Fibroblast of pulmonary artery (primary cell): ENCODE results near the gene CTNNA2.

Experiments used
- DNase-seq: peaks from one replicate; pipeline ENCODE4 v3.0.0-alpha.2; 2010; ENCODE audit warnings: low read depth
- H3K4me3 ChIP-seq: replicated peaks from 2 replicates; pipeline ENCODE4 v1.5.1; 2011; ENCODE audit warnings: low read depth, mild to moderate bottlenecking, control low read depth, low read length, moderate library complexity
- CTCF ChIP-seq: IDR thresholded peaks from 2 replicates; pipeline ENCODE4 v1.5.1; 2011; ENCODE audit warnings: mild to moderate bottlenecking, control low read depth, low read length, inconsistent platforms; ENCODE audit errors: missing control alignments

CTNNA2 gene

GRCh38 chr2:79695248-79695647 is 182.4 kb downstream of the CTNNA2 start:
- no peak overlapping the region for H3K4me3 ChIP-seq
- no peak for DNase-seq
- TF ChIP-seq CTCF = no peak

DNA sequence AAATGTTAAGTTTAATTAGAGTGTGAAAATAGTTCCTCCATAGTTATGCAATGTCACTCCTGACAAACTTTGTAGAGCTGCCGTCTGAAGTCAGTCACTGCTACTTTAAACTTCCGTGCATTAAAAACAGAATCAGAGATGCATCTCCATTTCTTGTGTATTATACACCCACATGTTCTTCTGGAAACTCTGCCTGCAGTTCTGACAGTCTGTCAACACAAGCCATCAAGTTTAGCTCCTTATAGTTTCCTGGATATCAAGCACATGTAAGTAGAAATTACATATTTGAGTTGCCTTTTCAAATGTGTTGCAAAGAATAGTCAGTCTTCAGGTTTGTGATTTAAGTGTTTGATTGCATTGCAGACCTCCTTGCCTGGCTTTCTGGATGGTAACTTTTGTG is 184.3 kb downstream of the CTNNA2 start:
- no peak for DNase-seq
- H3K4me3 ChIP-seq = no peak overlapping the region
- TF ChIP-seq CTCF = no peak

GRCh38 chr2:79700651-79701050 is 187.8 kb downstream of the CTNNA2 start:
- TF ChIP-seq CTCF = no peak
- no peak for DNase-seq
- H3K4me3 ChIP-seq = no peak overlapping the region

DNA sequence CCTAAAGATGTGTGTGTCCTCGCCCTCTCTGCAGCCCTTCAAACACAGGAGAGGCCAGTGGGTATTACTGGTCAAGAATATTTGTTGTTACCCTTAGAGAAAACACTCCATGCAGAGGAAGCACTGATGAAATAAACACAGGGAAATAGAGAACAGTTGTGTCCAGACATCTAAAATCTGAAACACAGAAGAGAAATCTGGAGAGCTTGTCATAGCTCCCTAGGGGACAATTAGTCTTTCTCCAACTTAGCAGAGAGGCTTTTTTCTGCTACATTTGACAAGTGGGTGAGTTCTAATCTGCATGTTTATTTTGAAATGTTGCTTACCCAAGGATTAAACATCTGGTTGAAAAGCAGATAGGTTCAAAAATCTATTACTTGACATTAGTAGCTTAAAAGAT is 190.1 kb downstream of the CTNNA2 start:
- TF ChIP-seq CTCF = no peak
- no peak overlapping the region for H3K4me3 ChIP-seq
- no peak for DNase-seq

DNA sequence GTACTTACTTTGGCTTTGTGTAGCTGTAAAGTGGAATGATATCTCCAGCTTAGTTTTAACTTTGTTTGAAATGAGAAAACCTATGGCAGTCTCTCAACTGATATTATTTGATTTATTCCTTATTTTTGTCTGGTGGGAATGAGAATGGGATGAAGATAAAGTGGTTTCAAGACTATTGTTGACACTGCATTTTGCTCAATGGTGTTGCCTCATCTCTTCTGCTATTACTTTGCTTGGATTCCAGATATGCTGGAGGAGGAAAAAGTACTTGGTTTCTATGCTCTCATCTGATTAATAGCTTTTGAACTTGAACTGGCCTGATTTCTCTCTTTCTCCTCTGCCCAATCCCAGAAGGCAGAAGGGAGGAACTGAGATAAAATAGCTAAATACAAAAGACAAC is 198.2 kb downstream of the CTNNA2 start:
- TF ChIP-seq CTCF = no peak
- no peak for DNase-seq
- H3K4me3 ChIP-seq = no peak overlapping the region

DNA sequence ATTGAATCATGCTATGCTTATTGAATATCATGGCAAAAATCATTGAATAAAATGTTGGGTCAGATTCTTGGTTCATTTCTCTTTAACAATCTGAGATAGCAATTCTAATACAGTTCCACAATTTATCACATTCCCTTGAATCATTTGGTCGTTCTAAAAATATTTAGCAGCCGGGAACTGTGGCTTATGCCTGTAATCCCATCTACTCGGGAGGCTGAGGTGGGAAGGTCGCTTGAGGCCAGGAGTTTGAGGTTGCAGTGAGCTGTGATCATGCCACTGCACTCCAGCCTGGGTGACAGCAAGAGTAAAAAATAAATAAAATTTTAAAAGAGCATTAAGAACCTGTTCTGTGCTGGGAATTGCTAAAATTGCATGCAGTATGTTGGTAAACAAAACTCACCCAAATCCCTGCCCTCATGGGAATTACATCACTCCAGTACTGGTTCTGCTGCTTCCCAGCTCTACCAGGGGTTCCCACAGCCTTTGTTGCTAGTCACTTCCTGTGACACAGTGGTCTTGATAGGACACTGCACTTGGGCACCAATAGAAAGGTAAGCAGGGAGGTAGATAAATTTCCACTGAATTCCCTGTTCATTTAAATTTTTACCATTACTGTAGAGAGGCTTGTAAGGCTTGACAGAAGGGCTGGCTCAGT is 200.4 kb downstream of the CTNNA2 start:
- no peak for TF ChIP-seq CTCF
- DNase-seq = no peak
- H3K4me3 ChIP-seq = no peak overlapping the region

DNA sequence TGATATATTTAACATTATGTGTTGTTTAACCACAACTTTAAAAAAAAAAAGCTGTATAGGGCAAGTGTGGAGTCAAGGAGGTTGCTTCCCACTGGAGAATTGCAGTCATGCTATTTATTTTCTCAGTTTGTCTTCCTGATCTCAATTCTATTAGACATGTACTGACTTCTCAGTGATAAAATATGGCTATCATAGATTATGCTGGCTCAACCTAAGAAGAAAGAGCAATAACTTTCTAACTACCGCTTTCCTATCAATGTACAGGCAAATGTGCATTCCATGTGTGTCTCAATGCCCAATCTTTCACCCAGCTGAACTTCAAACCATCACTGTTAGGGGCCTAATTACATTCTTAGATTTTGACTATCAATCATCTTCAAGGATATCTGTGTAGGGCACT is 201.4 kb downstream of the CTNNA2 start:
- no peak for TF ChIP-seq CTCF
- H3K4me3 ChIP-seq = no peak overlapping the region
- DNase-seq = no peak
